ENCODE data around the gene DLX6.

GRCh38 chr7:97027427-97028234 lies 22.3 kb downstream of the DLX6 start:
- TF ChIP-seq CTCF (IDR thresholded peaks at IDR 0.05), result peak; percentile 89
- no peak for TF ChIP-seq ZFX (IDR thresholded peaks at IDR 0.05; ENCODE audit: borderline replicate concordance)
